GM19395 (cell line): Measurements from ENCODE around the gene SEC23B.
"Not testable (repeated sequence)": the region's sequence is repeated elsewhere in the genome, so short reads cannot be mapped to it uniquely, and the experiment has no call there.

Experiments used
- ATAC-seq: cut with Tn5 transposase; IDR thresholded peaks from one replicate; pipeline ENCODE4 v1.9.1; 2021; ENCODE audit warnings: mild to moderate bottlenecking, moderate library complexity; ENCODE audit not compliant: unreplicated experiment

Gene SEC23B

DNA sequence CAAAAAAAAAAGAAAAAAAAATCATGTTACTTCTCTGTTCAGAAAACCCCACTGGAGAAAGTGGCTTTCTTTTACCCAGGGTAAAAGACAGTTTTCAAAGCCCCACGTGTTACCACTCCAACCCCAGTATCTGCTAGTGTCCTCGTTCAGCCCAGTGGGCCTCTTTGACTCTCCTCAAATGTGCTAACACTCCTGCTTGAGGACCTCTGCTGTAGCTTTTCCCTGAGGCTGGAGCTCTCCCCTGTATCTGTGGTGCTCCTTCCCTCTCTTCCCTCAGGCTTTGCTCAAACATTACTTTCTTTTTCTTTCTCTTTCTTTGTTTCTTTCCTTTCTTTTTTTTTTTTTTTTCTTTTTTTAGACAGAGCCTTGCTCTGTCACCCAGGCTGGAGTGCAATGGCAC lies 15.3 kb downstream of the SEC23B start:
- no peak for ATAC-seq

- ATAC-seq: no peak
Measured at GRCh38 chr20:18524646-18525045, 16.9 kb downstream of the SEC23B start.

DNA sequence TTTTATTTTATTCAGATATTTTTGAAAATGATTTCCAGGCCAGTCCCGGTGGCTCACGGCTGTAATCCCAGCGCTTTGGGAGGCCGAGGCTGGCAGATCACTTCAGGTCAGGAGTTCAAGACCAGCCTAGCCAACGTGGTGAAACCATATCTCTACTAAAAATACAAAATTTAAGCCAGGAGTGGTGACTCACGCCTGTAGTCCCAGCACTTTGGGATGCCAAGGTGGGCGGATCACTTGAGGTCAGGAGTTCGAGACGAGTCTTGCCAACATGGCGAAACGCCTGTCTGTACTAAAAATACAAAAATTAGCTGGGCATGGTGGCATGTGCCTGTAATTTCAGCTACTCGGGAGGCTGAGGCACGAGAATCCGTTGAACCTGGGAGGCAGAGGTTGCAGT lies 19.0 kb downstream of the SEC23B start:
- not testable (repeated sequence) for ATAC-seq

DNA sequence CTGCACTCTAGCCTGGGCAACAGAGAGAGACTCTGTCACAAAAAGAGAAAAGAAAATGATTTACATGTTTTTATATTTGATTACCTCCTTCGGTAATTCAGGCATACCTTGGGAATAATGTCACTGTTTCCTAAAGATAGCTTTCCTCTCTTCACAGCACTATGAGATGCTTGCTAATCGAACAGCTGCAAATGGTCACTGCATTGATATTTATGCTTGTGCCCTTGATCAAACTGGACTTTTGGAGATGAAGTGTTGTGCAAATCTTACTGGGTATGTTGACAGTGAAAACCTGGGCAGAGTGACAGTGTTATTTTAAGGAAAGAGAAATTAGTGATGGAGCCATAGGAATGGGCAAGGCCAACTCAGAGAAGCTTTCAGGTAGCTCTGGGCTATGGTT lies 19.6 kb downstream of the SEC23B start:
- no peak for ATAC-seq

DNA sequence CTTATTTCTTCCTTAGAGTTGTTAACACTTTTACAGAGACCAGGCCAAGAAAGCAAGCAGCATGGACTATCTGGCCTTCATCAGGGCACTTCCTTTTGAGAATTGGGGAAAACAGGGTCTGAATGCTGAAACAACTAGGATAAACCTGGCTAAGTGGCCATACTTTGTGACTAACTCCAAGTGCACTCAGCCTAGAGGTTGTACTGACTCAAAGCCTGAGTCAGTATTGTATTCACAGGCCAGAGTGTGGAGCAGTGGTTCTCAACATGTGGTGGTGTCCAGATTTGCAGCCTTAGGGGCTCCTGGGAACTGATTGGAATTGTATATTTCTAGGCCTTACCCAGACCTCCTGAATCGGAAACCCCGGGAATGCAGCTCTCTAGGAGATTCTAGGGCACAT lies 20.1 kb downstream of the SEC23B start:
- no peak for ATAC-seq

DNA sequence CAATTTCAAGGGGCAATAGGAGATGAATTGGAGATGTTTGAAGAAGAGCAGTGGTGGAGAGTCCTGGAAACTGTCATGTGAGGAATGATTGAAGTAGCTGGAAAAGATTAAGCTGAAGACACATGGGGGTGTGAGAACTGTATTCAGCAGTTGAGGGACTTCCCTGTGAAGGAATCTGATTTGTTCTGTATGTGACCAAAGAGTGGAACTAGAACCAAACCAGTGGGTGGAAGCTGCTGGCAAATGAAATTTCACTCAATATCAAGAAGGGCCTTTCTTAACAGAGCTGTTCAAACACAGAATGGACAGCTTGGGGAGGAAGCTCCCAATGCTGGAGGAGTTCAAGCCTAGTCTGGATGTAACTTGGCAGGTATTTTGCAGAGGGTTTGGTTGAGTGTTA lies 21.3 kb downstream of the SEC23B start:
- no peak for ATAC-seq

DNA sequence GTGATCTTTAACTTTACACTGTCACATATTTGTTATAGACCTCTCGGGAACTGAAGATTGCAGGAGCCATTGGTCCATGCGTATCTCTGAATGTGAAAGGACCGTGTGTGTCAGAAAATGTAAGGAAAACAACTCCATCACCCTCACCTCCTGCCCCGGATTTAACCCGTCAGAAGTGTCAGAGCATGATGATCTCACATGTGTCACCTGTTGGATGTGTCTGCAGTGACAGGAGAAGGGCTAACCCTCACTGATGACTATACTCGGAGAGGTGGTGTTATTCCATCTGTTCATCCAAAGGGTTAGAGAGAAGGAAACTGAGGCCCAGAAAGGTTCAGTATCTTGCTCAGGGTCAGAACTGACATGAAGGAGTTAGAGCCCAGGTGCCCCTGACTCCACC lies 24.9 kb downstream of the SEC23B start:
- ATAC-seq: no peak

- no peak for ATAC-seq
Measured at GRCh38 chr20:18533491-18533890, 25.8 kb downstream of the SEC23B start.

DNA sequence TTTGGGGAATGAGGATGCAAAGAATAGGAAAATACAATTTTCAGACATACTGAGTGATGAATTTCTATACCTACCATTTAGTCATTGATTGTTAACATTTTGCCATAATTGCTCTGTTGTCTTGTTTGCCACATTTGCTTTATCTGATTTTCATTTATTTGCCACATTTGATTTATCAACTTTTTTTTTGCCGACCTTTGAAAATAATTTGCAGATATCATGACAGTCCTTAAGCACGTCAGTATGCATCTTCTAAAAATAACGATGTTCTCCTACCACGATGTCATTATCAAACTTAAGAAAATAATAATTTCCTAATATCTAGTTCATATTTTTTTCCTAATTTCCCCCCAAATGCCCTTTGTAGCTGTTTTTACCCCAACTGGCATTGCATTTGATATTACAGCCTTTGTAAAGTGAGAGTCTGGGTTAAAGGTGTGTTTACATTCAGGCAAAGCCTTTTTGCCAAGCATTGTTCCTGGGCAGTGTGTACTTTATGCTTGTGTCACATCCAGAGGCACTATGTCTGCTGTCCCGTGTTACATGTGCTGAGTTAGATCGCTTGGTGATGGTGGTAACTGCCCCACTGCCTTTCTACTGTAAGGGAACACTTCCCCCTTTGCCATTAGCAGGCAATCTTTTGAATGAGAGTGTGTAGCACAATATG lies 26.4 kb downstream of the SEC23B start:
- no peak for ATAC-seq

GRCh38 chr20:18537651-18538050 lies 29.9 kb downstream of the SEC23B start:
- ATAC-seq: no peak

- ATAC-seq: no peak
Measured at GRCh38 chr20:18541741-18542140, 34.0 kb downstream of the SEC23B start.

- no peak for ATAC-seq
Measured at GRCh38 chr20:18543216-18543615, 35.5 kb downstream of the SEC23B start.

GRCh38 chr20:18543932-18544331 lies 36.2 kb downstream of the SEC23B start:
- ATAC-seq: no peak

DNA sequence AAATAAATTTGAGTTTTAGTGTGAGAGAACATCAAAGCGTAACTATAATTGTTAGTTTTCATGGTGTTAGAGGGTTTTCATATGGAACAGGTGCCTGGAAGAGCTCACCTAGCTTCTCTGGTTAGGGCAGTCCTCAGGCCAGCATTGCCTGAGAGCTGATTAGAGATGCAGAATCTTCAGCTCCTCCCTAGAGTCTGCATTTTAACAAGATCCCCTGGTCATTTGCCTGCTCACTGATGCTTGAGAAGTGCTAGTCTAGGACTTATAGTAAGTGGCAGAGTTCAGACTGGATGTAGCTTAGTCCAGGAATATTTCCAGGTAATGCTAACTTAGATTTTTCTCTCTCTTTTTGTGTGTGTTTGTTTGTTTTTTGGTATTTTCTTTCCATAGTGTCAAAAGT lies 37.8 kb downstream of the SEC23B start:
- ATAC-seq: no peak

- ATAC-seq: no peak
Measured at GRCh38 chr20:18548465-18548864, 40.7 kb downstream of the SEC23B start.

DNA sequence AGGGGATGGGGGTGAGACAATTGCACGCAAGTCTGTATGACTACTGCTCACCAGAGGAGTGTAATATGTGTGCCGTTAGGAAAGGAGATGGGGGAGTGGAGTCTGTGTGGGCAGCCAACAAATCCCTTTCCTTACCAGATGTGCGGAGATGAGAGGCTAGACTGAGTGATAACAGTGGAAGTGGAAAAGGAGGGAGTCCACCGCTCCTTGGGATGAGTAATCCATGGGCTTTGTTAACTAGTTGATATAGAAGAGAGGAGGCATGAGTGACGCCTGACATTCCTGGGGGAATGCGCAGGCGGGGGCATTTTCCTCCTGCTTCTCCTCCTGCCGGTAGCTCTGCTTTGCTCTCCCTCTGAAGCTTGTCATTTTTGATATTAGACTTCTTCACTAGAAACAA lies 46.0 kb downstream of the SEC23B start:
- ATAC-seq: no peak

DNA sequence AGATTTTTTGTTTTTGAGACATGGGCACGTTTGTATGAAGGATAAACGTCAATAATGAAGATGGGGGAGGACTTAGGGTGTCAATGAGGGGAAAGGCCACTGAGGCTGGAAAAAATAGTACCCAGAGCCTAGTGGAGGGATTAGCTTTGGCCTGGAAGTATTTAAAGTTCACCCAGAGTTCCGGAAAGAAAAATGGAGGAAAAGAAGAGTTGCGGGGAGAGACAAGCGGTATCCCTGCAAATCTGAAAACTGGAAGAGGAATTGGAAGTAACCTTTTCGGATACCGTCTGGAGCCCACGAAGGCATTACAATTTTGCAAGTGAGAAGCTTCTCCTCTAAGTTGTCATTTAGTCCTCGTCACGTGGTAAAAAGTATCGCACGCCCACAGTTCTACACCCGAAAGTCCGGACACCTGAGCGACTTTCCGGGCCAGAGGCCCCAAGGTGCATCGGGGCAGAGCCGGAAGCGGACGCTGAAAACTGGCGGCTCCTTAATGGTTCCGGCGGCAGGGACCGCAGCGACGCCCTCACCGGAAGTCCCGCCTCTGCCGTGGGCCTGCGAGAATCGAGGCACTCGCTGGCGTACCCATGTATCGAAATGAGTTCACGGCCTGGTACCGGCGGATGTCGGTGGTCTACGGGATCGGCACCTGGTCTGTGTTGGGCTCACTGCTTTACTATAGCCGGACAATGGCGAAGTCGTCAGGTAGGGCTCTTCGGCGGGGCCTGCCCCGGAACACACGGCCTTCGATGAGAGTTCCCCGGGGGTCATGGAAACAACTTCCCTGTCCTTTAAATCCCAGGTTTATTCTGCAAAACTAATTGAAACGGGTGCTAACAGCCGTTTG lies 59.4 kb downstream of the SEC23B start, which contains the start of gene SMIM26:
Gene SMIM26 (plus strand): TSS at position 541 of the 847 bp plus-strand sequence. CDS start 47 bp downstream, at position 588.
- peak; percentile 97 for ATAC-seq

DNA sequence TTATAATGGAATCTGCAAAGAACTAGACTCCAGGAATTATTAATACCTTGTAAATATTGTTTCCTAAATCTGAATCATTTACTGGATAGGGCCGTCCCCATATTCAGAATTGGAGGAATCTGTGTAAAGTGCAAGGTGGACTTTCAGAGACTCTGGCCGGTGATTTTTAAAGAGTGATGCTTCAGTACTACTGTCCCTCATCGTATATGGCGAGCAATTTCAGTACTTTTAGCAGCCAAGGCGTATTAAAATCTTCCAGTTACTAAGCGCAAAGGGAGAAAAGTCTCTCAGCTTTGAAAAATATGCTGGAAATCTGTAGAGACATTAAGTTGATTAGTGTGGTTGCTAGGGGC lies 60.0 kb downstream of the SEC23B start:
- ATAC-seq: peak; percentile 23

- no peak for ATAC-seq
Measured at GRCh38 chr20:18571009-18571408, 63.3 kb downstream of the SEC23B start.

GRCh38 chr20:18571578-18571977 lies 63.8 kb downstream of the SEC23B start:
- ATAC-seq: no peak

GRCh38 chr20:18577942-18578341 lies 70.2 kb downstream of the SEC23B start:
- ATAC-seq: no peak

- no peak for ATAC-seq
Measured at GRCh38 chr20:18578581-18578980, 70.8 kb downstream of the SEC23B start.
